Measurements from ENCODE around the gene DPEP1.

- TF ChIP-seq CTCF (IDR thresholded peaks at IDR 0.05; ENCODE audit: low read depth, low read length) (no peak), EZH2phosphoT487 (IDR thresholded peaks at IDR 0.05; ENCODE audit: low read depth) (no peak)
These were observed 28.1 kb downstream of the DPEP1 start for GRCh38 chr16:89641458-89642119.
